Nephron (organoid): ENCODE results near the gene NEUROD1.

ENCODE experiments used
- H3K27ac Mint-ChIP-seq, 3 experiments: 2 replicates each; pipeline ENCODE4 v1.8.0; 2020; ENCODE audit warnings: mixed read lengths in 3 of 3, mild to moderate bottlenecking in 2 of 3, moderate library complexity in 1 of 3
- H3K27me3 Mint-ChIP-seq: 2 replicates; pipeline ENCODE4 v1.8.0; 2021; ENCODE audit warnings: low read depth, mild to moderate bottlenecking, moderate library complexity, mixed read lengths
- H3K36me3 Mint-ChIP-seq: 2 replicates; pipeline ENCODE4 v1.8.0; 2020; ENCODE audit warnings: low read depth, mixed read lengths
- H3K4me1 Mint-ChIP-seq: 2 replicates; pipeline ENCODE4 v1.8.0; 2020; ENCODE audit warnings: mixed read lengths
- H3K4me3 Mint-ChIP-seq, 3 experiments: 2 replicates each; pipeline ENCODE4 v1.8.0; 2020; ENCODE audit warnings: mild to moderate bottlenecking in 3 of 3, mixed read lengths in 3 of 3, moderate library complexity in 2 of 3
- H3K9me3 Mint-ChIP-seq: 2 replicates; pipeline ENCODE4 v1.8.0; 2020; ENCODE audit warnings: mixed read lengths
- TF ChIP-seq, protein P1 (sequence below), 3 experiments: fragments of 200-600 bp; sonication (generic); IDR thresholded peaks; one replicate each; pipeline ENCODE4 v1.5.0; 2021; ENCODE audit warnings: antibody characterized with exemption in 3 of 3; ENCODE audit not compliant: unreplicated experiment in 3 of 3

The NEUROD1 gene

GRCh38 chr2:181655519-181655918 lies 24.8 kb downstream of the NEUROD1 start:
- H3K27me3 Mint-ChIP-seq: peaks cover 82% of the 10 kb centered on the region
- no peaks in the 10 kb centered on the region for H3K36me3 Mint-ChIP-seq
- H3K4me1 Mint-ChIP-seq: peaks cover 5% of the 10 kb centered on the region
- H3K9me3 Mint-ChIP-seq: no peaks in the 10 kb centered on the region
- TF ChIP-seq, protein P1, sequence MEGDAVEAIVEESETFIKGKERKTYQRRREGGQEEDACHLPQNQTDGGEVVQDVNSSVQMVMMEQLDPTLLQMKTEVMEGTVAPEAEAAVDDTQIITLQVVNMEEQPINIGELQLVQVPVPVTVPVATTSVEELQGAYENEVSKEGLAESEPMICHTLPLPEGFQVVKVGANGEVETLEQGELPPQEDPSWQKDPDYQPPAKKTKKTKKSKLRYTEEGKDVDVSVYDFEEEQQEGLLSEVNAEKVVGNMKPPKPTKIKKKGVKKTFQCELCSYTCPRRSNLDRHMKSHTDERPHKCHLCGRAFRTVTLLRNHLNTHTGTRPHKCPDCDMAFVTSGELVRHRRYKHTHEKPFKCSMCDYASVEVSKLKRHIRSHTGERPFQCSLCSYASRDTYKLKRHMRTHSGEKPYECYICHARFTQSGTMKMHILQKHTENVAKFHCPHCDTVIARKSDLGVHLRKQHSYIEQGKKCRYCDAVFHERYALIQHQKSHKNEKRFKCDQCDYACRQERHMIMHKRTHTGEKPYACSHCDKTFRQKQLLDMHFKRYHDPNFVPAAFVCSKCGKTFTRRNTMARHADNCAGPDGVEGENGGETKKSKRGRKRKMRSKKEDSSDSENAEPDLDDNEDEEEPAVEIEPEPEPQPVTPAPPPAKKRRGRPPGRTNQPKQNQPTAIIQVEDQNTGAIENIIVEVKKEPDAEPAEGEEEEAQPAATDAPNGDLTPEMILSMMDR (IDR thresholded peaks at IDR 0.05; ENCODE audit: unreplicated experiment in 3 of 3): no peak
- H3K4me3 Mint-ChIP-seq: peak overlapping the region in 2 of 3 experiments; percentile 24 to 85
- no peak overlapping the region for H3K27ac Mint-ChIP-seq

- H3K4me3 Mint-ChIP-seq: no peak overlapping the region
- no peaks in the 10 kb centered on the region for H3K36me3 Mint-ChIP-seq
- TF ChIP-seq, protein P1 (IDR thresholded peaks at IDR 0.05; ENCODE audit: unreplicated experiment in 3 of 3): no peak
- H3K27ac Mint-ChIP-seq: no peak overlapping the region
- H3K27me3 Mint-ChIP-seq: peaks cover 27% of the 10 kb centered on the region
- peaks cover 10% of the 10 kb centered on the region for H3K9me3 Mint-ChIP-seq
- no peaks in the 10 kb centered on the region for H3K4me1 Mint-ChIP-seq
Observed at GRCh38 chr2:181649436-181649979, 30.8 kb downstream of the NEUROD1 start.

GRCh38 chr2:181648478-181649155 lies 31.7 kb downstream of the NEUROD1 start:
- H3K36me3 Mint-ChIP-seq: no peaks in the 10 kb centered on the region
- no peaks in the 10 kb centered on the region for H3K4me1 Mint-ChIP-seq
- H3K9me3 Mint-ChIP-seq: peaks cover 10% of the 10 kb centered on the region
- H3K4me3 Mint-ChIP-seq: no peak overlapping the region
- H3K27ac Mint-ChIP-seq: no peak overlapping the region
- TF ChIP-seq, protein P1 (IDR thresholded peaks at IDR 0.05; ENCODE audit: unreplicated experiment in 3 of 3): no peak
- peaks cover 20% of the 10 kb centered on the region for H3K27me3 Mint-ChIP-seq

GRCh38 chr2:181646415-181646987 lies 33.8 kb downstream of the NEUROD1 start:
- Mint-ChIP-seq H3K27ac (no peak overlapping the region), H3K27me3 (peaks cover 8% of the 10 kb centered on the region), H3K4me1 (no peaks in the 10 kb centered on the region), H3K36me3 (no peaks in the 10 kb centered on the region), H3K9me3 (peaks cover 10% of the 10 kb centered on the region), H3K4me3 (no peak overlapping the region)
- TF ChIP-seq, protein P1 (IDR thresholded peaks at IDR 0.05; ENCODE audit: unreplicated experiment in 3 of 3): no peak

DNA sequence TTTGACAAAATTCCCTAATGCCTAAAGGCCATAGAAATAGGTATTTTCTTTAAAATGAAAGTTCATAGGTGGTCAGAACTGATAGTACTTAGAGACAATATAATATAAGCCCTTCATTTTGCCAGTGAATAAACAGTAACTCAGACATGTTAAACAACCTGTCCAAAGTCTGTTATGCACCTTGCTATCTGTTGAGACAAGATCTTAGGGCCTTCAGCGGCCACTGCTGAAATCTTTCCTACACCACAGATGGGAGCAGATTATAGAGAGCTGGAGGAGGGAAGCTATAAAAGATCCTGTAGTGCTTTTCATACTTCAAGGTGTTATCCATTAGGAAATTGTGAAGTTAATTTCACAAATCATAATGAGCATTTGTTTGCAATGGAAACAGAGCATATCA lies 37.2 kb downstream of the NEUROD1 start:
- no peak overlapping the region for H3K27ac Mint-ChIP-seq
- no peaks in the 10 kb centered on the region for H3K36me3 Mint-ChIP-seq
- H3K9me3 Mint-ChIP-seq: peaks cover 6% of the 10 kb centered on the region
- no peak overlapping the region for H3K4me3 Mint-ChIP-seq
- TF ChIP-seq, protein P1 (IDR thresholded peaks at IDR 0.05; ENCODE audit: unreplicated experiment in 3 of 3): no peak
- H3K4me1 Mint-ChIP-seq: no peaks in the 10 kb centered on the region
- H3K27me3 Mint-ChIP-seq: no peaks in the 10 kb centered on the region
